K562 (cell line): ENCODE data around the gene SLC16A12. TPM values are rescaled to one million over a fixed set of nuclear protein-coding genes. Genes with fewer than 3 reads are reported as not detected.

ENCODE experiments used
- ATAC-seq: fragments of 200-7000 bp; cut with Tn5 transposase; 3 replicates; pipeline ENCODE4 v1.9.1; 2020; ENCODE audit warnings: moderate library complexity
- BruUV-seq: library from RNA; stranded (reverse); fragments of 400-500 nt; replicated peaks from 2 replicates; lab custom pipeline; 2021; lab: Mats Ljungman, UMichigan
- CTCF ChIA-PET: fragments of 300-600 bp; formaldehyde crosslinking; extraction: SDS; loops from one replicate; lab custom pipeline; 2021; ENCODE audit warnings: low intra/inter-chr PET ratio; lab: Yijun Ruan, JAX
- POLR2A ChIA-PET: fragments of 300-600, 350-650 bp; sonication (Branson Sonifier 250); formaldehyde crosslinking; extraction: SDS; loops from one replicate; lab custom pipeline; 2021; ENCODE audit warnings: antibody characterized with exemption, inconsistent platforms; lab: Yijun Ruan, JAX
- DNase-seq, 4 experiments: peaks; one replicate each; pipeline versions ENCODE4 v3.0.0 to v3.0.0-alpha.2; 2011 to 2018; ENCODE audit warnings: low spot score in 3 of 4, mixed read lengths in 3 of 4; ENCODE audit errors: extremely low read depth in 1 of 4
- FAIRE-seq: peaks from 2 replicates; lab custom pipeline; 2011; peaks lifted over from hg19 to GRCh38; lab: Jason Lieb, UNC
- H2AFZ ChIP-seq: 2 replicates; pipeline ENCODE4 v1.6.0; 2011; ENCODE audit warnings: low read depth, low read length, control low read depth, inconsistent platforms
- H3K27ac ChIP-seq: fragments of 200-600 bp; 3 replicates; pipeline ENCODE4 v1.8.0; 2011; ENCODE audit warnings: low read depth, mild to moderate bottlenecking, control low read depth, inconsistent platforms, low read length, moderate library complexity, mixed read lengths; ENCODE audit errors: extremely low read depth
- H3K27me3 ChIP-seq, 2 experiments: fragments of 300-600 bp in 1 of 2; 2 replicates in 1 of 2; 3 replicates in 1 of 2; pipeline versions ENCODE4 v1.6.0 to v1.8.0; 2011; ENCODE audit warnings: inconsistent platforms in 2 of 2, low read length in 2 of 2, mild to moderate bottlenecking in 1 of 2, mixed read lengths in 1 of 2, moderate library complexity in 1 of 2; ENCODE audit not compliant: control insufficient read depth in 2 of 2, insufficient read depth in 2 of 2
- H3K36me3 ChIP-seq: fragments of 300-600 bp; 3 replicates; pipeline ENCODE4 v1.8.0; 2011; ENCODE audit warnings: mild to moderate bottlenecking, low read length, inconsistent platforms; ENCODE audit not compliant: control insufficient read depth, insufficient read depth
- H3K4me1 ChIP-seq, 2 experiments: fragments of 200-600 bp in 1 of 2; replicated peaks in 1 of 2; 2 replicates in 1 of 2; 3 replicates in 1 of 2; pipeline versions ENCODE4 v1.5.1 to v1.8.0; 2011; ENCODE audit warnings: inconsistent platforms in 2 of 2, low read length in 2 of 2, mild to moderate bottlenecking in 1 of 2, mixed read lengths in 1 of 2, moderate library complexity in 1 of 2; ENCODE audit not compliant: control insufficient read depth in 2 of 2, insufficient read depth in 2 of 2
- H3K4me2 ChIP-seq: 2 replicates; pipeline ENCODE4 v1.6.1; 2011; ENCODE audit warnings: low read length, control low read depth, inconsistent platforms, mixed read lengths; ENCODE audit not compliant: insufficient read depth
- H3K4me3 ChIP-seq: fragments of 200-600 bp; sonication (generic), shearing (Covaris generic); 2 replicates; pipeline ENCODE4 v1.5.1; 2016; ENCODE audit warnings: control low read depth, inconsistent platforms
- H3K79me2 ChIP-seq: fragments of 200-600 bp; 3 replicates; pipeline ENCODE4 v1.8.0; 2011; ENCODE audit warnings: low read length, inconsistent platforms; ENCODE audit not compliant: control insufficient read depth, insufficient read depth
- H3K9ac ChIP-seq, 2 experiments: 2 replicates each; pipeline versions ENCODE4 v1.6.0 to v1.6.1; 2011; ENCODE audit warnings: low read depth in 2 of 2, low read length in 2 of 2, control low read depth in 1 of 2, inconsistent platforms in 1 of 2, mild to moderate bottlenecking in 1 of 2, mixed read lengths in 1 of 2; ENCODE audit not compliant: insufficient read depth in 1 of 2
- H3K9me1 ChIP-seq: one replicate; pipeline ENCODE4 v1.6.0; 2011; ENCODE audit warnings: inconsistent platforms, mild to moderate bottlenecking, low read length, moderate library complexity; ENCODE audit not compliant: control insufficient read depth, insufficient read depth
- H3K9me3 ChIP-seq: replicated peaks from 2 replicates; pipeline ENCODE4 v1.5.1; 2011; ENCODE audit warnings: low read depth, low read length, inconsistent platforms; ENCODE audit not compliant: control insufficient read depth, insufficient read depth
- H4K20me1 ChIP-seq: replicated peaks from 2 replicates; pipeline ENCODE4 v1.6.1; 2011; ENCODE audit warnings: low read length, inconsistent platforms, mixed read lengths; ENCODE audit not compliant: control insufficient read depth, insufficient read depth
- FOXJ3 ChIP-seq: sonication (generic); formaldehyde crosslinking; IDR thresholded peaks from 2 replicates; pipeline ENCODE4 v1.4.0; 2020; ENCODE audit warnings: mild to moderate bottlenecking, missing genetic modification reagents
- RBM25 ChIP-seq: fragments of 200-400 bp; formaldehyde crosslinking; IDR thresholded peaks from 2 replicates; pipeline ENCODE4 v1.6.1; 2018; ENCODE audit warnings: low read length, low read depth, moderate library complexity; ENCODE audit not compliant: severe bottlenecking
- SIN3B ChIP-seq: fragments of 450-650 bp; IDR thresholded peaks from 2 replicates; pipeline ENCODE4 v1.6.1; 2017; ENCODE audit warnings: low read depth, mild to moderate bottlenecking, moderate library complexity
- SMC3 ChIP-seq: conservative IDR thresholded peaks from 2 replicates; pipeline ENCODE4 v1.6.1; 2011; ENCODE audit warnings: low read depth, low read length, improper control_type of control experiment; ENCODE audit not compliant: insufficient read depth
- SREBF2 ChIP-seq: sonication (generic); formaldehyde crosslinking; IDR thresholded peaks from 2 replicates; pipeline ENCODE4 v1.4.0; 2020; ENCODE audit warnings: mild to moderate bottlenecking, missing genetic modification reagents
- ZNF57 ChIP-seq: fragments of 450-650 bp; formaldehyde crosslinking; IDR thresholded peaks from 2 replicates; pipeline ENCODE4 v1.4.0; 2020; ENCODE audit warnings: mild to moderate bottlenecking, moderate library complexity
- WGBS: fragments of 100-300 bp; shearing (Covaris generic); methylation state at CpG from one replicate; pipeline ENCODE4 v1.1.6; 2016; ENCODE audit warnings: low coverage, mixed read lengths; ENCODE audit not compliant: insufficient coverage; ENCODE audit errors: missing lambda C conversion rate; 5-methylcytosine and 5-hydroxymethylcytosine counted together
- in situ Hi-C: fragments of 300-500 bp; cut with MboI; formaldehyde crosslinking; loops from 4 replicates; pipeline ENCODE4 v1.15.0; 2018; ENCODE audit warnings: inconsistent platforms, mixed read lengths
- intact Hi-C: fragments of 100-400 bp; cut with micrococcal nuclease; formaldehyde crosslinking; loops from 2 replicates; pipeline ENCODE4 v1.14.2; 2022
- polyA plus RNA-seq, 8 experiments: library from polyadenylated mRNA; depleted of rRNA in 4 of 8; stranded (reverse) in 5 of 8; unstranded in 3 of 8; fragments of >200 nt; fragmentation: Nextera tagmentation in 2 of 8; fragmentation: Illumina TruSeq in 1 of 8; extraction: Ambion mirVana in 2 of 8; extraction: Trizol in 1 of 8; gene quantifications; 2 replicates each; pipeline versions ENCODE4 v1.2.1 to v1.2.3, GENCODE V29; 2011 to 2014; ENCODE audit warnings: inconsistent platforms in 1 of 8, missing spikeins in 1 of 8
- total RNA-seq, 7 experiments: library from RNA; depleted of rRNA in 6 of 7; stranded (reverse); fragments of >200 nt in 6 of 7; fragmentation: Illumina TruSeq in 2 of 7; extraction: Trizol in 2 of 7; gene quantifications; 2 replicates each; pipeline versions ENCODE4 v1.2.1 to v1.2.3, GENCODE V29; 2011 to 2021; ENCODE audit warnings: low replicate concordance in 1 of 7
- TF ChIP-seq, protein P1 (sequence below): fragments of 250-450 bp; sonication (Bioruptor Pico); IDR thresholded peaks from 2 replicates; pipeline ENCODE4 v1.4.0; 2020; ENCODE audit warnings: mild to moderate bottlenecking, moderate library complexity
- TF ChIP-seq, protein P2 (sequence below): fragments of 450-650 bp; formaldehyde crosslinking; IDR thresholded peaks from 2 replicates; pipeline ENCODE4 v1.4.0; 2020; ENCODE audit warnings: mild to moderate bottlenecking, moderate library complexity
- TF ChIP-seq, protein P3 (sequence below), 3 experiments: IDR thresholded peaks in 2 of 3; conservative IDR thresholded peaks in 1 of 3; 2 replicates each; pipeline ENCODE4 v1.5.1; 2011 to 2012; ENCODE audit warnings: low read length in 3 of 3, mild to moderate bottlenecking in 3 of 3, control low read depth in 2 of 3, improper control_type of control experiment in 1 of 3, inconsistent platforms in 1 of 3, low read depth in 1 of 3, mixed read lengths in 1 of 3, moderate library complexity in 1 of 3; ENCODE audit not compliant: insufficient read depth in 2 of 3

Gene SLC16A12
- total and polyA plus RNA-seq, 9 of the 15 experiments (the other 6 are each of a cell fraction or from before 2014, with no cell fraction given) = not detected

- BruUV-seq = no TSS peak
- in situ Hi-C loops = loop anchor here (25.0 kb wide), 1 partner anchor 1436 kb away; the partner anchor contains the start of genes HTR7 and RPP30
- 13% methylated on average over 5 of the region's 5 CpGs for WGBS
- TF ChIP-seq, protein P1, sequence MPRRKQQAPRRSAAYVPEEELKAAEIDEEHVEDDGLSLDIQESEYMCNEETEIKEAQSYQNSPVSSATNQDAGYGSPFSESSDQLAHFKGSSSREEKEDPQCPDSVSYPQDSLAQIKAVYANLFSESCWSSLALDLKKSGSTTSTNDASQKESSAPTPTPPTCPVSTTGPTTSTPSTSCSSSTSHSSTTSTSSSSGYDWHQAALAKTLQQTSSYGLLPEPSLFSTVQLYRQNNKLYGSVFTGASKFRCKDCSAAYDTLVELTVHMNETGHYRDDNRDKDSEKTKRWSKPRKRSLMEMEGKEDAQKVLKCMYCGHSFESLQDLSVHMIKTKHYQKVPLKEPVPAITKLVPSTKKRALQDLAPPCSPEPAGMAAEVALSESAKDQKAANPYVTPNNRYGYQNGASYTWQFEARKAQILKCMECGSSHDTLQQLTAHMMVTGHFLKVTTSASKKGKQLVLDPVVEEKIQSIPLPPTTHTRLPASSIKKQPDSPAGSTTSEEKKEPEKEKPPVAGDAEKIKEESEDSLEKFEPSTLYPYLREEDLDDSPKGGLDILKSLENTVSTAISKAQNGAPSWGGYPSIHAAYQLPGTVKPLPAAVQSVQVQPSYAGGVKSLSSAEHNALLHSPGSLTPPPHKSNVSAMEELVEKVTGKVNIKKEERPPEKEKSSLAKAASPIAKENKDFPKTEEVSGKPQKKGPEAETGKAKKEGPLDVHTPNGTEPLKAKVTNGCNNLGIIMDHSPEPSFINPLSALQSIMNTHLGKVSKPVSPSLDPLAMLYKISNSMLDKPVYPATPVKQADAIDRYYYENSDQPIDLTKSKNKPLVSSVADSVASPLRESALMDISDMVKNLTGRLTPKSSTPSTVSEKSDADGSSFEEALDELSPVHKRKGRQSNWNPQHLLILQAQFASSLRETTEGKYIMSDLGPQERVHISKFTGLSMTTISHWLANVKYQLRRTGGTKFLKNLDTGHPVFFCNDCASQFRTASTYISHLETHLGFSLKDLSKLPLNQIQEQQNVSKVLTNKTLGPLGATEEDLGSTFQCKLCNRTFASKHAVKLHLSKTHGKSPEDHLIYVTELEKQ (CRISPR knock-in tag) = no peak
- TF ChIP-seq, protein P2, sequence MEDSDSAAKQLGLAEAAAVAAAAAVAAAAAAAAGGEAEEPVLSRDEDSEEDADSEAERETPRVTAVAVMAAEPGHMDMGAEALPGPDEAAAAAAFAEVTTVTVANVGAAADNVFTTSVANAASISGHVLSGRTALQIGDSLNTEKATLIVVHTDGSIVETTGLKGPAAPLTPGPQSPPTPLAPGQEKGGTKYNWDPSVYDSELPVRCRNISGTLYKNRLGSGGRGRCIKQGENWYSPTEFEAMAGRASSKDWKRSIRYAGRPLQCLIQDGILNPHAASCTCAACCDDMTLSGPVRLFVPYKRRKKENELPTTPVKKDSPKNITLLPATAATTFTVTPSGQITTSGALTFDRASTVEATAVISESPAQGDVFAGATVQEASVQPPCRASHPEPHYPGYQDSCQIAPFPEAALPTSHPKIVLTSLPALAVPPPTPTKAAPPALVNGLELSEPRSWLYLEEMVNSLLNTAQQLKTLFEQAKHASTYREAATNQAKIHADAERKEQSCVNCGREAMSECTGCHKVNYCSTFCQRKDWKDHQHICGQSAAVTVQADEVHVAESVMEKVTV = peak; percentile 37; the same call in 1 of the 2 replicates
- TF ChIP-seq SREBF2 (CRISPR knock-in tag) = no peak
- no peak for TF ChIP-seq FOXJ3 (CRISPR knock-in tag)
- TF ChIP-seq ZNF57 (CRISPR knock-in tag) = no peak
- TF ChIP-seq SMC3 = 0 out of 2 replicates have a peak, but pooled peaks have one; percentile 36
- no peak for TF ChIP-seq SIN3B
- TF ChIP-seq, protein P3, sequence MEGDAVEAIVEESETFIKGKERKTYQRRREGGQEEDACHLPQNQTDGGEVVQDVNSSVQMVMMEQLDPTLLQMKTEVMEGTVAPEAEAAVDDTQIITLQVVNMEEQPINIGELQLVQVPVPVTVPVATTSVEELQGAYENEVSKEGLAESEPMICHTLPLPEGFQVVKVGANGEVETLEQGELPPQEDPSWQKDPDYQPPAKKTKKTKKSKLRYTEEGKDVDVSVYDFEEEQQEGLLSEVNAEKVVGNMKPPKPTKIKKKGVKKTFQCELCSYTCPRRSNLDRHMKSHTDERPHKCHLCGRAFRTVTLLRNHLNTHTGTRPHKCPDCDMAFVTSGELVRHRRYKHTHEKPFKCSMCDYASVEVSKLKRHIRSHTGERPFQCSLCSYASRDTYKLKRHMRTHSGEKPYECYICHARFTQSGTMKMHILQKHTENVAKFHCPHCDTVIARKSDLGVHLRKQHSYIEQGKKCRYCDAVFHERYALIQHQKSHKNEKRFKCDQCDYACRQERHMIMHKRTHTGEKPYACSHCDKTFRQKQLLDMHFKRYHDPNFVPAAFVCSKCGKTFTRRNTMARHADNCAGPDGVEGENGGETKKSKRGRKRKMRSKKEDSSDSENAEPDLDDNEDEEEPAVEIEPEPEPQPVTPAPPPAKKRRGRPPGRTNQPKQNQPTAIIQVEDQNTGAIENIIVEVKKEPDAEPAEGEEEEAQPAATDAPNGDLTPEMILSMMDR (IDR thresholded peaks at IDR 0.05 in 2 of 3, conservative IDR thresholded peaks at IDR 0.05 in 1 of 3; ENCODE audit: insufficient read depth in 2 of 3, low read depth in 1 of 3, low read length in 3 of 3) = peak; percentile 41 to 73 (median 52); a peak in 4 of 6 replicates
- TF ChIP-seq RBM25 = no peak
These were observed 109.0 kb downstream of the SLC16A12 start for GRCh38 chr10:89426230-89426868.

More at GRCh38 chr10:89426230-89426868, 109.0 kb downstream of the SLC16A12 start:
- ATAC-seq (peak; percentile 84), FAIRE-seq (peak; percentile 89), DNase-seq (peak in 2 of 4 experiments; percentile 32 to 46)
- no peaks in the 10 kb centered on the region for H3K9me3 ChIP-seq
- H3K4me1 ChIP-seq = no peaks in the 10 kb centered on the region
- POLR2A ChIA-PET = no interaction called here
- no peaks in the 10 kb centered on the region for H3K79me2 ChIP-seq
- no peak overlapping the region for H3K4me2 ChIP-seq
- H3K9ac ChIP-seq = no peak overlapping the region
- H3K36me3 ChIP-seq = no peaks in the 10 kb centered on the region
- H2AFZ ChIP-seq = no peak overlapping the region
- H3K27me3 ChIP-seq = peaks cover 0 to 3% of the 10 kb centered on the region in 2 experiments; a peak in 2 of 5 replicates
- H3K4me3 ChIP-seq = no peak overlapping the region
- CTCF ChIA-PET = interaction anchor here (0.5 kb wide), 1 partner anchor 281 kb away, joined by 3 read pairs; no protein-coding TSS in a partner anchor
- no peaks in the 10 kb centered on the region for H4K20me1 ChIP-seq
- intact Hi-C loops = loop anchor here (2.0 to 5.0 kb wide), 2 partner anchors 138 to 1436 kb away; no protein-coding TSS in a partner anchor
- no peaks in the 10 kb centered on the region for H3K9me1 ChIP-seq
- H3K27ac ChIP-seq = no peak overlapping the region
